H1 (cell line): ENCODE data around the gene KIF26B. TPM values are rescaled to one million over a fixed set of nuclear protein-coding genes. Genes with fewer than 3 reads are reported as not detected.

Source experiments
- CTCF ChIA-PET: fragments of 300-600 bp; sonication (Branson Sonifier 250); formaldehyde crosslinking; loops from one replicate; lab custom pipeline; 2021; ENCODE audit not compliant: partially characterized antibody; lab: Charles Lee
- POLR2A ChIA-PET: fragments of 300-600 bp; sonication (Branson Sonifier 250); formaldehyde crosslinking; loops from one replicate; lab custom pipeline; 2021; ENCODE audit warnings: inconsistent platforms; ENCODE audit not compliant: partially characterized antibody; lab: Charles Lee
- DNase-seq, 2 experiments: peaks; one replicate each; pipeline versions ENCODE4 v3.0.0 to v3.0.0-alpha.2; 2010 to 2022; ENCODE audit warnings: low spot score in 2 of 2, low read depth in 1 of 2, mixed read lengths in 1 of 2
- FAIRE-seq: peaks from 2 replicates; lab custom pipeline; 2011; peaks lifted over from hg19 to GRCh38; lab: Jason Lieb, UNC
- H2AFZ ChIP-seq: 2 replicates; pipeline ENCODE4 v1.8.1; 2012; ENCODE audit warnings: low read length, inconsistent platforms
- H2AK5ac ChIP-seq: 2 replicates; pipeline ENCODE4 v1.6.1; 2013; ENCODE audit warnings: low read depth, low read length
- H2BK120ac ChIP-seq: replicated peaks from 2 replicates; pipeline ENCODE3; 2013; ENCODE audit warnings: low read depth, low read length, inconsistent platforms
- H2BK12ac ChIP-seq: 2 replicates; pipeline ENCODE4 v1.6.1; 2013; ENCODE audit warnings: low read depth, low read length
- H2BK15ac ChIP-seq: 2 replicates; pipeline ENCODE4 v1.6.1; 2013; ENCODE audit warnings: low read length
- H2BK20ac ChIP-seq: 2 replicates; pipeline ENCODE4 v1.6.1; 2013; ENCODE audit warnings: low read length
- H2BK5ac ChIP-seq: 2 replicates; pipeline ENCODE4 v1.6.1; 2013; ENCODE audit warnings: low read depth, low read length
- H3K14ac ChIP-seq: 2 replicates; pipeline ENCODE4 v1.6.1; 2013; ENCODE audit warnings: inconsistent platforms; ENCODE audit not compliant: insufficient read length
- H3K18ac ChIP-seq: 2 replicates; pipeline ENCODE4 v1.6.1; 2013; ENCODE audit warnings: low read length; ENCODE audit errors: extremely low read depth
- H3K23ac ChIP-seq: 2 replicates; pipeline ENCODE4 v1.6.1; 2013; ENCODE audit warnings: inconsistent platforms; ENCODE audit not compliant: insufficient read length
- H3K23me2 ChIP-seq: 2 replicates; pipeline ENCODE4 v1.6.1; 2013; ENCODE audit warnings: low read depth, low read length
- H3K27ac ChIP-seq: 2 replicates; pipeline ENCODE4 v1.6.1; 2011; ENCODE audit warnings: low read depth, low read length, inconsistent platforms
- H3K27me3 ChIP-seq, 4 experiments: replicated peaks in 1 of 4; 1 replicate in 1 of 4; 2 replicates in 3 of 4; pipeline versions ENCODE4 v1.6.1 to v1.8.1; 2011 to 2013; ENCODE audit warnings: low read length in 3 of 4, mild to moderate bottlenecking in 3 of 4, inconsistent platforms in 2 of 4, mixed read lengths in 2 of 4, moderate library complexity in 1 of 4; ENCODE audit not compliant: control insufficient read depth in 3 of 4, insufficient read depth in 3 of 4; ENCODE audit errors: extremely low read depth in 1 of 4
- H3K36me3 ChIP-seq, 4 experiments: 2 replicates each; pipeline versions ENCODE4 v1.6.1 to v1.8.1; 2011 to 2013; ENCODE audit warnings: mild to moderate bottlenecking in 4 of 4, low read length in 3 of 4, moderate library complexity in 2 of 4, control low read depth in 1 of 4, inconsistent platforms in 1 of 4; ENCODE audit not compliant: insufficient read depth in 4 of 4, control insufficient read depth in 2 of 4
- H3K4ac ChIP-seq: replicated peaks from 2 replicates; pipeline ENCODE3; 2013; ENCODE audit warnings: low read length, low read depth, mixed read lengths, inconsistent platforms; ENCODE audit not compliant: insufficient read length
- H3K4me1 ChIP-seq, 4 experiments: replicated peaks in 1 of 4; 1 replicate in 1 of 4; 2 replicates in 3 of 4; pipeline versions ENCODE4 v1.6.1 to v1.8.1; 2011 to 2013; ENCODE audit warnings: low read length in 3 of 4, inconsistent platforms in 2 of 4, mixed read lengths in 1 of 4; ENCODE audit not compliant: insufficient read depth in 4 of 4, control insufficient read depth in 3 of 4
- H3K4me2 ChIP-seq, 2 experiments: 2 replicates each; pipeline versions ENCODE4 v1.6.1 to v1.8.1; 2011 to 2013; ENCODE audit warnings: low read depth in 2 of 2, low read length in 2 of 2, control low read depth in 1 of 2, inconsistent platforms in 1 of 2, mild to moderate bottlenecking in 1 of 2; ENCODE audit not compliant: insufficient read depth in 1 of 2
- H3K4me3 ChIP-seq, 4 experiments: fragments of 200-600, 300-600 bp in 1 of 4; sonication (generic), shearing (Covaris generic), sonication (Bioruptor Twin) in 1 of 4; 2 replicates each; pipeline versions ENCODE4 v1.5.1 to v1.8.1; 2011 to 2016; ENCODE audit warnings: low read length in 4 of 4, low read depth in 3 of 4, control low read depth in 2 of 4, inconsistent platforms in 2 of 4, mild to moderate bottlenecking in 2 of 4, mixed read lengths in 1 of 4, moderate library complexity in 1 of 4; ENCODE audit not compliant: insufficient read depth in 2 of 4; ENCODE audit errors: extremely low read depth in 1 of 4
- H3K56ac ChIP-seq: replicated peaks from 2 replicates; pipeline ENCODE3; 2013; ENCODE audit warnings: low read depth, mild to moderate bottlenecking, mixed read lengths, low read length, inconsistent platforms; ENCODE audit not compliant: insufficient read length
- H3K79me1 ChIP-seq: 2 replicates; pipeline ENCODE4 v1.6.1; 2013; ENCODE audit warnings: low read depth, low read length, control low read depth
- H3K79me2 ChIP-seq, 2 experiments: 2 replicates each; pipeline versions ENCODE4 v1.6.1 to v1.8.1; 2012 to 2013; ENCODE audit warnings: low read length in 2 of 2, mild to moderate bottlenecking in 2 of 2, inconsistent platforms in 1 of 2; ENCODE audit not compliant: insufficient read depth in 2 of 2, control insufficient read depth in 1 of 2
- H3K9ac ChIP-seq, 4 experiments: replicated peaks in 1 of 4; 1 replicate in 1 of 4; 2 replicates in 3 of 4; pipeline versions ENCODE4 v1.6.1 to v1.8.1; 2011 to 2013; ENCODE audit warnings: low read depth in 3 of 4, low read length in 3 of 4, control low read depth in 2 of 4, mild to moderate bottlenecking in 2 of 4, moderate library complexity in 2 of 4, inconsistent platforms in 1 of 4; ENCODE audit errors: extremely low read depth in 1 of 4
- H3K9me3 ChIP-seq, 2 experiments: 2 replicates each; pipeline versions ENCODE4 v1.6.1 to v1.8.1; 2012 to 2013; ENCODE audit warnings: mild to moderate bottlenecking in 2 of 2, moderate library complexity in 2 of 2, control low read depth in 1 of 2, inconsistent platforms in 1 of 2, low read depth in 1 of 2, low read length in 1 of 2, mixed read lengths in 1 of 2; ENCODE audit not compliant: insufficient read depth in 2 of 2
- H4K20me1 ChIP-seq, 2 experiments: replicated peaks in 1 of 2; 2 replicates each; pipeline versions ENCODE3 to v1.8.1; 2011 to 2013; ENCODE audit warnings: inconsistent platforms in 2 of 2, low read length in 2 of 2, mild to moderate bottlenecking in 1 of 2; ENCODE audit not compliant: insufficient read depth in 2 of 2, control insufficient read depth in 1 of 2
- H4K5ac ChIP-seq: 2 replicates; pipeline ENCODE4 v1.6.1; 2013; ENCODE audit warnings: low read length, low read depth, mixed read lengths, inconsistent platforms; ENCODE audit not compliant: insufficient read length
- H4K8ac ChIP-seq: 2 replicates; pipeline ENCODE4 v1.8.0; 2013; ENCODE audit warnings: mild to moderate bottlenecking, moderate library complexity, low read length, inconsistent platforms; ENCODE audit not compliant: insufficient read depth; ENCODE audit errors: extremely low read depth
- H4K91ac ChIP-seq: replicated peaks from 2 replicates; pipeline ENCODE3; 2013; ENCODE audit warnings: low read length, mixed read lengths, inconsistent platforms; ENCODE audit not compliant: insufficient read length
- BACH1 ChIP-seq: IDR thresholded peaks from 2 replicates; pipeline ENCODE4 v1.6.1; 2012; ENCODE audit warnings: low read length, improper control_type of control experiment
- CHD2 ChIP-seq: IDR thresholded peaks from 2 replicates; pipeline ENCODE4 v1.6.1; 2012; ENCODE audit warnings: low read length, improper control_type of control experiment
- SIRT6 ChIP-seq: IDR thresholded peaks from one replicate; pipeline ENCODE4 v1.7.1; 2012; ENCODE audit warnings: low read length, inconsistent platforms
- SP2 ChIP-seq: IDR thresholded peaks from 2 replicates; pipeline ENCODE4 v1.6.1; 2012; ENCODE audit warnings: mild to moderate bottlenecking, low read length, inconsistent platforms
- SUZ12 ChIP-seq: fragments of 200-600 bp; sonication (generic); IDR thresholded peaks from 2 replicates; pipeline ENCODE4 v1.6.1; 2012; ENCODE audit warnings: mild to moderate bottlenecking, inconsistent platforms, low read length, moderate library complexity, mixed read lengths
- WGBS, 2 experiments: shearing (Covaris generic) in 1 of 2; methylation state at CpG; one replicate each; pipeline versions ENCODE4 v1.1.6 to v1.1.7; 2013 to 2015; ENCODE audit warnings: low lambda C conversion rate in 2 of 2, mixed read lengths in 2 of 2, inconsistent platforms in 1 of 2, low coverage in 1 of 2, missing lambda C conversion rate in 1 of 2; ENCODE audit not compliant: insufficient replicate concordance in 2 of 2, insufficient coverage in 1 of 2, insufficient read length in 1 of 2; ENCODE audit errors: extremely low coverage in 1 of 2, missing lambda C conversion rate in 1 of 2; 5-methylcytosine and 5-hydroxymethylcytosine counted together
- polyA plus RNA-seq, 7 experiments: library from polyadenylated mRNA; depleted of rRNA in 3 of 7; stranded (reverse) in 5 of 7; unstranded in 2 of 7; fragments of >200 nt in 5 of 7; fragments of 200-250 nt in 2 of 7; gene quantifications; 1 replicate in 5 of 7; 2 replicates in 1 of 7; 4 replicates in 1 of 7; pipeline versions ENCODE4 v1.2.1 to v1.2.3, GENCODE V29; 2011 to 2013; ENCODE audit warnings: missing spikeins in 2 of 7, mixed read lengths in 2 of 7
- total RNA-seq: library from RNA; stranded (reverse); fragmentation: NEBNext Ultra II Directional; extraction: Animal tissue kit (Norgen Biotek cat#: 25700); gene quantifications from 2 replicates; pipeline ENCODE4 v1.2.1, GENCODE V29; 2021
- TF ChIP-seq, protein P1 (sequence below): IDR thresholded peaks from 2 replicates; pipeline ENCODE4 v1.6.1; 2011; ENCODE audit warnings: low read length, improper control_type of control experiment

The KIF26B gene
- total and polyA plus RNA-seq, 2 of the 8 experiments (the other 6 are each of a cell fraction or from before 2014, with no cell fraction given): 0.06 to 0.28 TPM

DNA sequence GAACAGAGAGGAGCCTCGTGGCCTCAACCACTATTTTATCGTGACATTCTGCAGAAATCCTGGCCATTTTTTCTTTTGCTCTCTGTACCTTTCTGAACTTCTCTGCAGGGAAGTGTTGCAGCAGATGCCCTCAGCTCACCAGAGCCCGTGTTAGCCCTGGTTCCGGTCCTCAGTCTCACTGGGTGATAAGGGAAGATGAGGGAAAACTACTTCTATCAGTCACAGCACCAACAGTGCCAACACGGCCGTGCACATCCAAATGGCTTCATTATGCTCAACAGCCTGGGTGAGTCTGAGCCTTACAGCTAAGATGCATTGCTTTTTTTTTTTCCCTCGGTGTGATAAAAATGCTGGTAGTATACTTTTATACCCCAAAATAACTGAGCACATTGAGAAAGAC, 93.0 kb downstream of the KIF26B start:
- CTCF ChIA-PET: interaction anchor here (0.6 to 1.5 kb wide), 3 partner anchors 17 to 90 kb away, joined by 3 to 5 read pairs (median 3); no protein-coding TSS in a partner anchor
- H3K4me2 ChIP-seq: no peak overlapping the region
- no peak overlapping the region for H3K56ac ChIP-seq
- no peak overlapping the region for H4K8ac ChIP-seq
- no peak overlapping the region for H3K23ac ChIP-seq
- TF ChIP-seq CHD2: no peak
- no peak for TF ChIP-seq SP2
- no peak for TF ChIP-seq SUZ12
- no peak for TF ChIP-seq SIRT6
- TF ChIP-seq, protein P1, sequence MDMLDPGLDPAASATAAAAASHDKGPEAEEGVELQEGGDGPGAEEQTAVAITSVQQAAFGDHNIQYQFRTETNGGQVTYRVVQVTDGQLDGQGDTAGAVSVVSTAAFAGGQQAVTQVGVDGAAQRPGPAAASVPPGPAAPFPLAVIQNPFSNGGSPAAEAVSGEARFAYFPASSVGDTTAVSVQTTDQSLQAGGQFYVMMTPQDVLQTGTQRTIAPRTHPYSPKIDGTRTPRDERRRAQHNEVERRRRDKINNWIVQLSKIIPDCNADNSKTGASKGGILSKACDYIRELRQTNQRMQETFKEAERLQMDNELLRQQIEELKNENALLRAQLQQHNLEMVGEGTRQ: no peak
- no peak for TF ChIP-seq BACH1
- no peak overlapping the region for H3K14ac ChIP-seq
- WGBS, 2 experiments: 91% methylated on average over 7 of the region's 7 CpGs; no CpG with 5 or more reads in 1 of the 2 experiments
- H4K5ac ChIP-seq: no peak overlapping the region
- H2BK12ac ChIP-seq: no peak overlapping the region
- no peaks in the 10 kb centered on the region; the same call in 1 of the 2 replicates for H3K23me2 ChIP-seq
- no peaks in the 10 kb centered on the region for H3K27me3 ChIP-seq
- POLR2A ChIA-PET: no interaction called here
- no peak overlapping the region for H2BK120ac ChIP-seq
- no peak overlapping the region for H2BK5ac ChIP-seq
- no peak overlapping the region for H3K27ac ChIP-seq
- H3K9ac ChIP-seq: no peak overlapping the region
- no peak overlapping the region for H2AK5ac ChIP-seq
- FAIRE-seq (no peak), DNase-seq (peak in 1 of 2 experiments; percentile 33)
- H2BK20ac ChIP-seq: no peak overlapping the region
- H3K79me1 ChIP-seq: no peaks in the 10 kb centered on the region
- no peak overlapping the region for H3K18ac ChIP-seq
- no peak overlapping the region for H4K91ac ChIP-seq
- no peak overlapping the region for H3K4me3 ChIP-seq
- H3K4ac ChIP-seq: no peak overlapping the region
- H4K20me1 ChIP-seq: no peaks in the 10 kb centered on the region
- H3K9me3 ChIP-seq: peaks cover 0 to 3% of the 10 kb centered on the region in 2 experiments; a peak in 2 of 4 replicates
- H2BK15ac ChIP-seq: no peak overlapping the region
- H2AFZ ChIP-seq: no peak overlapping the region; the same call in 1 of the 2 replicates
- no peaks in the 10 kb centered on the region for H3K79me2 ChIP-seq
- H3K36me3 ChIP-seq: no peaks in the 10 kb centered on the region
- H3K4me1 ChIP-seq: no peaks in the 10 kb centered on the region
